Measurements from ENCODE around the gene JPH3. TPM values are rescaled to one million over a fixed set of nuclear protein-coding genes. Genes with fewer than 3 reads are reported as not detected.
A peak's percentile ranks its signal among the peaks of the same experiment; 100 is the strongest.

Gene JPH3
- total RNA-seq, 2 donors from 2014 or later, result 37.0 to 39.1 TPM

- Histone ChIP-seq H3K36me3 (ENCODE audit: control insufficient read depth, insufficient read depth, low read length) (no peaks in the 10 kb centered on the region), H3K27me3 (ENCODE audit: control insufficient read depth, insufficient read depth, low read length, poor library complexity, severe bottlenecking) (no peaks in the 10 kb centered on the region), H3K9me3 (ENCODE audit: control insufficient read depth, low read length) (no peaks in the 10 kb centered on the region), H3K4me3 (ENCODE audit: low read length) (no peak overlapping the region), H3K27ac (ENCODE audit: low read depth, low read length) (no peak overlapping the region), H3K9ac (ENCODE audit: extremely low read depth, low read length, poor library complexity, severe bottlenecking) (no peak overlapping the region), H3K4me1 (ENCODE audit: control insufficient read depth, insufficient read depth, low read length) (no peaks in the 10 kb centered on the region)
- Mint-ChIP-seq H3K9me3 (no peaks in the 10 kb centered on the region), H3K27ac (no peak overlapping the region), H3K4me3 (no peak overlapping the region), H3K27me3 (ENCODE audit: insufficient read depth) (no peaks in the 10 kb centered on the region), H3K36me3 (ENCODE audit: low read depth) (no peaks in the 10 kb centered on the region), H3K4me1 (no peaks in the 10 kb centered on the region)
- TF ChIP-seq CTCF (conservative IDR thresholded peaks at IDR 0.05), result no peak
- 94 to 96% methylated on average over 9 to 15 of the region's 15 CpGs for WGBS, 2 experiments (ENCODE audit: insufficient coverage in 1 of 2, insufficient read length in 1 of 2)
- DNase-seq, result no peak
Observed at GRCh38 chr16:87665193-87665592, 62.9 kb downstream of the JPH3 start.

DNA sequence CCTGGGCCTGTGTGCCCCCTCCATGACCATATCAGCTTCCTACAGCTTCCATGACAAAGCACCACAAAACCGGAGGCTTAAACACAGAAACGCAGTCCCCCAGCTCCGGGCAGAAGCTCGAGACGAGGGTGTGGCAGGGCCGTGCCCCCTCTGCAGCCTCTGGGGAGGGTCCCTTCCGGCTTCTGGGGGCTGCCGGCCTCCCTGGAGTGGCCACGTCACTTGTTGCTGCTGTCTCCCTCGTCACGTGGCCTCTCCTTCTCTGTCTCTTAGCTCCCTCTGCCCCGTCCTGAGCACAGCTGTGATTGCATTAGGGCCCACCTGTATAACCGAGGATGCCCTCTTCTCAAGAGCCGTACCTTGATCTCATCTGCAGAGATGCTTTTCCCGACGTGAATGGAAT is 64.6 kb downstream of the JPH3 start:
- no peak overlapping the region for H3K9ac ChIP-seq (ENCODE audit: extremely low read depth, low read length, poor library complexity, severe bottlenecking)
- H3K27me3 ChIP-seq (ENCODE audit: control insufficient read depth, insufficient read depth, low read length, poor library complexity, severe bottlenecking), result no peaks in the 10 kb centered on the region
- no peak for DNase-seq
- no peak for TF ChIP-seq CTCF (conservative IDR thresholded peaks at IDR 0.05)
- H3K27ac ChIP-seq (ENCODE audit: low read depth, low read length), result no peak overlapping the region
- H3K4me1 ChIP-seq (ENCODE audit: control insufficient read depth, insufficient read depth, low read length), result no peaks in the 10 kb centered on the region
- H3K4me3 Mint-ChIP-seq, result no peak overlapping the region
- H3K36me3 ChIP-seq (ENCODE audit: control insufficient read depth, insufficient read depth, low read length), result no peaks in the 10 kb centered on the region
- H3K4me1 Mint-ChIP-seq, result no peaks in the 10 kb centered on the region
- no peaks in the 10 kb centered on the region for H3K9me3 ChIP-seq (ENCODE audit: control insufficient read depth, low read length)
- no peaks in the 10 kb centered on the region for H3K9me3 Mint-ChIP-seq
- no peak overlapping the region for H3K27ac Mint-ChIP-seq
- H3K4me3 ChIP-seq (ENCODE audit: low read length), result no peak overlapping the region
- H3K36me3 Mint-ChIP-seq (ENCODE audit: low read depth), result no peaks in the 10 kb centered on the region
- whole genome bisulfite sequencing, 2 experiments (ENCODE audit: insufficient coverage in 1 of 2, insufficient read length in 1 of 2), result 87 to 92% methylated on average over 15 to 16 of the region's 16 CpGs
- no peaks in the 10 kb centered on the region for H3K27me3 Mint-ChIP-seq (ENCODE audit: insufficient read depth)

DNA sequence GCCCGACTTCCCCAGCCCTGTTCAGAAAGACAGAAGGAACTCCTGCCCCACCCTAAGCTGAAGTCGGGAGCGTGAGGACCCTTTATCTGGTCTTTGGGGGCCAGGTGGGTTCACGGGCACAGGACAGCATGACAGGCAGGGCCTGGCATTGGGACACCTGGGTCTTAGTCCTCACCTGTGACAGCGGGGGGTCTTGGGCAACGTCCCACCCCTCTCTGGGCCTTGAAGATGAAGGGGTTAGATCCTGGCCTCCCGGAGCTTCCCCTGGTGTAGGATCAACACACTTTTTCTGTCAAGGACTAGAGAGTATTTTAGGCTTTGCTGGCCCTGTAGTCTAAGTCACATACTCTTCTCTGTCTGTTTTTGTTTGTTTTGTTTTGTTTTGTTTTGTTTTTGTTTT is 65.1 kb downstream of the JPH3 start:
- no peak for TF ChIP-seq CTCF (conservative IDR thresholded peaks at IDR 0.05)
- Histone ChIP-seq H3K4me3 (ENCODE audit: low read length) (no peak overlapping the region), H3K9ac (ENCODE audit: extremely low read depth, low read length, poor library complexity, severe bottlenecking) (no peak overlapping the region), H3K36me3 (ENCODE audit: control insufficient read depth, insufficient read depth, low read length) (no peaks in the 10 kb centered on the region), H3K4me1 (ENCODE audit: control insufficient read depth, insufficient read depth, low read length) (no peaks in the 10 kb centered on the region), H3K9me3 (ENCODE audit: control insufficient read depth, low read length) (no peaks in the 10 kb centered on the region), H3K27ac (ENCODE audit: low read depth, low read length) (no peak overlapping the region), H3K27me3 (ENCODE audit: control insufficient read depth, insufficient read depth, low read length, poor library complexity, severe bottlenecking) (no peaks in the 10 kb centered on the region)
- 86 to 100% methylated on average over 4 to 7 of the region's 7 CpGs for WGBS, 2 experiments (ENCODE audit: insufficient coverage in 1 of 2, insufficient read length in 1 of 2)
- peak overlapping the region; percentile 11 for H3K27ac Mint-ChIP-seq
- no peaks in the 10 kb centered on the region for H3K4me1 Mint-ChIP-seq
- no peaks in the 10 kb centered on the region for H3K27me3 Mint-ChIP-seq (ENCODE audit: insufficient read depth)
- H3K4me3 Mint-ChIP-seq, result no peak overlapping the region
- DNase-seq, result no peak
- no peaks in the 10 kb centered on the region for H3K9me3 Mint-ChIP-seq
- no peaks in the 10 kb centered on the region for H3K36me3 Mint-ChIP-seq (ENCODE audit: low read depth)

All from endodermal cell (in vitro differentiated cells).